HepG2 (cell line): ENCODE measurements around the gene ACOT8. TPM values are rescaled to one million over a fixed set of nuclear protein-coding genes. Genes with fewer than 3 reads are reported as not detected.

Source experiments
- BCL6 ChIP-seq: IDR thresholded peaks from 2 replicates; pipeline ENCODE4 v1.6.1; 2016; ENCODE audit warnings: missing genetic modification reagents, missing compliant biosample characterization
- CHD2 ChIP-seq: IDR thresholded peaks from 2 replicates; pipeline ENCODE4 v1.6.1; 2011; ENCODE audit warnings: low read depth, low read length, improper control_type of control experiment
- EHMT2 ChIP-seq: fragments of 200-600 bp; sonication (generic); IDR thresholded peaks from 2 replicates; pipeline ENCODE4 v1.7.0; 2017; ENCODE audit warnings: antibody characterized with exemption, low read depth, low read length, borderline replicate concordance
- GATAD2A ChIP-seq: IDR thresholded peaks from 2 replicates; pipeline ENCODE4 v1.6.1; 2016
- MAF1 ChIP-seq: sonication (generic); formaldehyde crosslinking; IDR thresholded peaks from 2 replicates; pipeline ENCODE4 v1.5.0; 2020; ENCODE audit warnings: missing genetic modification reagents, borderline replicate concordance
- MLX ChIP-seq: IDR thresholded peaks from 2 replicates; pipeline ENCODE4 v1.6.1; 2016
- NONO ChIP-seq, 2 experiments: fragments of 450-650 bp in 1 of 2; sonication (generic) in 1 of 2; formaldehyde crosslinking in 1 of 2; IDR thresholded peaks in 1 of 2; conservative IDR thresholded peaks in 1 of 2; 2 replicates each; pipeline versions ENCODE4 v1.6.1 to v1.8.0; 2017 to 2022; ENCODE audit warnings: mild to moderate bottlenecking in 1 of 2, missing genetic modification reagents in 1 of 2, moderate library complexity in 1 of 2
- NR2C2 ChIP-seq: sonication (generic); formaldehyde crosslinking; IDR thresholded peaks from 2 replicates; pipeline ENCODE4 v1.4.0; 2020; ENCODE audit warnings: missing genetic modification reagents, mild to moderate bottlenecking, moderate library complexity, borderline replicate concordance
- POLR2G ChIP-seq: fragments of 200-400 bp; formaldehyde crosslinking; IDR thresholded peaks from 2 replicates; pipeline ENCODE4 v1.6.1; 2018; ENCODE audit warnings: mild to moderate bottlenecking, low read depth, low read length, moderate library complexity
- RFXAP ChIP-seq: sonication (generic); formaldehyde crosslinking; IDR thresholded peaks from 2 replicates; pipeline ENCODE4 v1.4.0; 2020; ENCODE audit warnings: missing genetic modification reagents, borderline replicate concordance
- ZNF253 ChIP-seq: sonication (generic); formaldehyde crosslinking; IDR thresholded peaks from 2 replicates; pipeline ENCODE4 v1.8.0; 2022; ENCODE audit warnings: mild to moderate bottlenecking, missing genetic modification reagents, borderline replicate concordance
- ZNF260 ChIP-seq: sonication (generic); formaldehyde crosslinking; IDR thresholded peaks from 2 replicates; pipeline ENCODE4 v1.4.0; 2020; ENCODE audit warnings: missing genetic modification reagents, low read depth, mild to moderate bottlenecking, borderline replicate concordance
- ZNF343 ChIP-seq: sonication (generic); formaldehyde crosslinking; IDR thresholded peaks from 2 replicates; pipeline ENCODE4 v1.4.0; 2020; ENCODE audit warnings: mild to moderate bottlenecking, missing genetic modification reagents
- ZNF784 ChIP-seq: sonication (generic); formaldehyde crosslinking; IDR thresholded peaks from 2 replicates; pipeline ENCODE4 v1.5.1; 2020; ENCODE audit warnings: missing genetic modification reagents, mild to moderate bottlenecking, borderline replicate concordance
- polyA plus RNA-seq, 8 experiments: library from polyadenylated mRNA; depleted of rRNA in 3 of 8; stranded (reverse) in 7 of 8; unstranded in 1 of 8; fragments of >200 nt; fragmentation: Illumina TruSeq in 4 of 8; extraction: Trizol in 4 of 8; gene quantifications; 2 replicates each; pipeline versions ENCODE4 v1.2.1 to v1.2.3, GENCODE V29; 2011 to 2016; ENCODE audit warnings: low read depth in 4 of 8, missing spikeins in 1 of 8, mixed read lengths in 1 of 8; ENCODE audit not compliant: insufficient read depth in 1 of 8
- total RNA-seq, 5 experiments: library from RNA; depleted of rRNA; stranded (reverse); fragments of >200 nt; fragmentation: Illumina TruSeq; extraction: Trizol; gene quantifications; 2 replicates each; pipeline ENCODE4 v1.2.3, GENCODE V29; 2016; ENCODE audit warnings: low read depth in 1 of 5
- TF ChIP-seq, protein P1 (sequence below): sonication (generic); formaldehyde crosslinking; IDR thresholded peaks from 2 replicates; pipeline ENCODE4 v1.4.0; 2020; ENCODE audit warnings: low read depth, missing genetic modification reagents
- TF ChIP-seq, protein P2 (sequence below): sonication (generic); formaldehyde crosslinking; IDR thresholded peaks from 2 replicates; pipeline ENCODE4 v1.5.0; 2020; ENCODE audit warnings: mild to moderate bottlenecking, missing genetic modification reagents
- TF ChIP-seq, protein P3 (sequence below): sonication (generic); IDR thresholded peaks from 2 replicates; pipeline ENCODE4 v1.6.1; 2016; ENCODE audit warnings: low read depth, borderline replicate concordance
- TF ChIP-seq, protein P4 (sequence below): sonication (generic); formaldehyde crosslinking; IDR thresholded peaks from 2 replicates; pipeline ENCODE4 v1.8.0; 2023; ENCODE audit warnings: mild to moderate bottlenecking, missing genetic modification reagents

ACOT8 gene
- total and polyA plus RNA-seq, 2 of the 13 experiments (the other 11 are each of a cell fraction or from before 2014, with no cell fraction given) = 31.4 to 45.5 TPM

- TF ChIP-seq, protein P1, sequence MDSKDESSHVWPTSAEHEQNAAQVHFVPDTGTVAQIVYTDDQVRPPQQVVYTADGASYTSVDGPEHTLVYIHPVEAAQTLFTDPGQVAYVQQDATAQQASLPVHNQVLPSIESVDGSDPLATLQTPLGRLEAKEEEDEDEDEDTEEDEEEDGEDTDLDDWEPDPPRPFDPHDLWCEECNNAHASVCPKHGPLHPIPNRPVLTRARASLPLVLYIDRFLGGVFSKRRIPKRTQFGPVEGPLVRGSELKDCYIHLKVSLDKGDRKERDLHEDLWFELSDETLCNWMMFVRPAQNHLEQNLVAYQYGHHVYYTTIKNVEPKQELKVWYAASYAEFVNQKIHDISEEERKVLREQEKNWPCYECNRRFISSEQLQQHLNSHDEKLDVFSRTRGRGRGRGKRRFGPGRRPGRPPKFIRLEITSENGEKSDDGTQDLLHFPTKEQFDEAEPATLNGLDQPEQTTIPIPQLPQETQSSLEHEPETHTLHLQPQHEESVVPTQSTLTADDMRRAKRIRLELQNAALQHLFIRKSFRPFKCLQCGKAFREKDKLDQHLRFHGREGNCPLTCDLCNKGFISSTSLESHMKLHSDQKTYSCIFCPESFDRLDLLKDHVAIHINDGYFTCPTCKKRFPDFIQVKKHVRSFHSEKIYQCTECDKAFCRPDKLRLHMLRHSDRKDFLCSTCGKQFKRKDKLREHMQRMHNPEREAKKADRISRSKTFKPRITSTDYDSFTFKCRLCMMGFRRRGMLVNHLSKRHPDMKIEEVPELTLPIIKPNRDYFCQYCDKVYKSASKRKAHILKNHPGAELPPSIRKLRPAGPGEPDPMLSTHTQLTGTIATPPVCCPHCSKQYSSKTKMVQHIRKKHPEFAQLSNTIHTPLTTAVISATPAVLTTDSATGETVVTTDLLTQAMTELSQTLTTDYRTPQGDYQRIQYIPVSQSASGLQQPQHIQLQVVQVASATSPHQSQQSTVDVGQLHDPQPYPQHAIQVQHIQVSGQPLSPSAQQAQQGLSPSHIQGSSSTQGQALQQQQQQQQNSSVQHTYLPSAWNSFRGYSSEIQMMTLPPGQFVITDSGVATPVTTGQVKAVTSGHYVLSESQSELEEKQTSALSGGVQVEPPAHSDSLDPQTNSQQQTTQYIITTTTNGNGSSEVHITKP (CRISPR knock-in tag) = 0 out of 2 replicates have a peak, but pooled peaks have one; percentile 56
- TF ChIP-seq ZNF343 (CRISPR knock-in tag) = no peak
- TF ChIP-seq NONO (IDR thresholded peaks at IDR 0.05) = no peak
- no peak for TF ChIP-seq NONO (CRISPR knock-in tag; conservative IDR thresholded peaks at IDR 0.05)
- no peak for TF ChIP-seq NR2C2 (CRISPR knock-in tag)
- no peak for TF ChIP-seq ZNF260
- peak; percentile 24; the same call in 1 of the 2 replicates for TF ChIP-seq MLX (CRISPR knock-in tag)
- no peak for TF ChIP-seq POLR2G
- TF ChIP-seq GATAD2A (CRISPR knock-in tag) = 0 out of 2 replicates have a peak, but pooled peaks have one; percentile 12
- no peak for TF ChIP-seq MAF1
- TF ChIP-seq, protein P2, sequence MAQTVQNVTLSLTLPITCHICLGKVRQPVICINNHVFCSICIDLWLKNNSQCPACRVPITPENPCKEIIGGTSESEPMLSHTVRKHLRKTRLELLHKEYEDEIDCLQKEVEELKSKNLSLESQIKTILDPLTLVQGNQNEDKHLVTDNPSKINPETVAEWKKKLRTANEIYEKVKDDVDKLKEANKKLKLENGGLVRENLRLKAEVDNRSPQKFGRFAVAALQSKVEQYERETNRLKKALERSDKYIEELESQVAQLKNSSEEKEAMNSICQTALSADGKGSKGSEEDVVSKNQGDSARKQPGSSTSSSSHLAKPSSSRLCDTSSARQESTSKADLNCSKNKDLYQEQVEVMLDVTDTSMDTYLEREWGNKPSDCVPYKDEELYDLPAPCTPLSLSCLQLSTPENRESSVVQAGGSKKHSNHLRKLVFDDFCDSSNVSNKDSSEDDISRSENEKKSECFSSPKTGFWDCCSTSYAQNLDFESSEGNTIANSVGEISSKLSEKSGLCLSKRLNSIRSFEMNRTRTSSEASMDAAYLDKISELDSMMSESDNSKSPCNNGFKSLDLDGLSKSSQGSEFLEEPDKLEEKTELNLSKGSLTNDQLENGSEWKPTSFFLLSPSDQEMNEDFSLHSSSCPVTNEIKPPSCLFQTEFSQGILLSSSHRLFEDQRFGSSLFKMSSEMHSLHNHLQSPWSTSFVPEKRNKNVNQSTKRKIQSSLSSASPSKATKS (CRISPR knock-in tag) = no peak
- no peak for TF ChIP-seq ZNF784 (CRISPR knock-in tag)
- TF ChIP-seq RFXAP (CRISPR knock-in tag) = no peak
- TF ChIP-seq, protein P3, sequence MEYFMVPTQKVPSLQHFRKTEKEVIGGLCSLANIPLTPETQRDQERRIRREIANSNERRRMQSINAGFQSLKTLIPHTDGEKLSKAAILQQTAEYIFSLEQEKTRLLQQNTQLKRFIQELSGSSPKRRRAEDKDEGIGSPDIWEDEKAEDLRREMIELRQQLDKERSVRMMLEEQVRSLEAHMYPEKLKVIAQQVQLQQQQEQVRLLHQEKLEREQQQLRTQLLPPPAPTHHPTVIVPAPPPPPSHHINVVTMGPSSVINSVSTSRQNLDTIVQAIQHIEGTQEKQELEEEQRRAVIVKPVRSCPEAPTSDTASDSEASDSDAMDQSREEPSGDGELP = no peak; the same call in 1 of the 2 replicates
- TF ChIP-seq CHD2 = no peak
- TF ChIP-seq BCL6 = no peak
- no peak for TF ChIP-seq ZNF253
- TF ChIP-seq EHMT2 = no peak
- TF ChIP-seq, protein P4, sequence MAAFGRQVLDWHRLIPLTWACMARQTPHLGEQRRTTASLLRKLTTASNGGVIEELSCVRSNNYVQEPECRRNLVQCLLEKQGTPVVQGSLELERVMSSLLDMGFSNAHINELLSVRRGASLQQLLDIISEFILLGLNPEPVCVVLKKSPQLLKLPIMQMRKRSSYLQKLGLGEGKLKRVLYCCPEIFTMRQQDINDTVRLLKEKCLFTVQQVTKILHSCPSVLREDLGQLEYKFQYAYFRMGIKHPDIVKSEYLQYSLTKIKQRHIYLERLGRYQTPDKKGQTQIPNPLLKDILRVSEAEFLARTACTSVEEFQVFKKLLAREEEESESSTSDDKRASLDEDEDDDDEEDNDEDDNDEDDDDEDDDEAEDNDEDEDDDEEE (CRISPR knock-in tag) = no peak
Measured at GRCh38 chr20:45892049-45892825, 35.0 kb upstream of the ACOT8 start (continued).
